ENCODE data around the gene FBXL13. TPM values are rescaled to one million over a fixed set of nuclear protein-coding genes. Genes with fewer than 3 reads are reported as not detected.
"Not testable (repeated sequence)": the region's sequence is repeated elsewhere in the genome, so short reads cannot be mapped to it uniquely, and the experiment has no call there.

The FBXL13 gene
- polyA plus RNA-seq, 1 donor from 2014 or later, result 0.57 TPM

- no peak within 1 kb of the TSS for H3K4me3 ChIP-seq (ENCODE audit: low read length)
- no peak within 1 kb of the TSS for H3K4me2 ChIP-seq (ENCODE audit: low read length)
- H3K9me3 ChIP-seq (ENCODE audit: low read length), result no peaks in the 10 kb centered on the region
- no peak within 1 kb of the TSS for H3K27ac ChIP-seq (ENCODE audit: low read length)
- H3K79me2 ChIP-seq (replicated peaks; ENCODE audit: insufficient read depth, low read length), result no peaks in the 10 kb centered on the region
- H4K20me1 ChIP-seq (ENCODE audit: insufficient read depth), result no peaks in the 10 kb centered on the region
- H3F3A ChIP-seq (ENCODE audit: insufficient read depth, low read length, poor library complexity, severe bottlenecking), result no peaks in the 10 kb centered on the region
- no peaks in the 10 kb centered on the region for H3K9me2 ChIP-seq (ENCODE audit: insufficient read depth, low read length)
- H3K27me3 ChIP-seq (ENCODE audit: insufficient read depth, low read depth, low read length), result no peaks in the 10 kb centered on the region
- H2AFZ ChIP-seq (ENCODE audit: low read depth, low read length), result no peak within 1 kb of the TSS
- TF ChIP-seq EP300 (conservative IDR thresholded peaks at IDR 0.05; ENCODE audit: poor library complexity, severe bottlenecking) (no peak), REST (IDR thresholded peaks at IDR 0.05; ENCODE audit: borderline replicate concordance) (no peak), POLR2AphosphoS5 (IDR thresholded peaks at IDR 0.05) (no peak), MXI1 (conservative IDR thresholded peaks at IDR 0.05; ENCODE audit: poor library complexity, severe bottlenecking) (no peak), CTCF (IDR thresholded peaks at IDR 0.05; ENCODE audit: poor library complexity, severe bottlenecking) (no peak), EZH2 (IDR thresholded peaks at IDR 0.05; ENCODE audit: borderline replicate concordance, insufficient read depth, low read length, poor library complexity, severe bottlenecking) (no peak), TAF1 (IDR thresholded peaks at IDR 0.05; ENCODE audit: low read depth) (no peak), RAD21 (conservative IDR thresholded peaks at IDR 0.05) (no peak), SMC3 (conservative IDR thresholded peaks at IDR 0.05; ENCODE audit: poor library complexity) (no peak)
- H3K36me3 ChIP-seq (ENCODE audit: insufficient read depth, low read length), result no peaks in the 10 kb centered on the region
- no peak within 1 kb of the TSS for H3K9ac ChIP-seq (ENCODE audit: low read length)
Measured at GRCh38 chr7:102912742-102913141, 161.9 kb downstream of the FBXL13 start, which contains the start of gene LRRC17. Gene LRRC17, plus strand, starts transcription at chr7:102913000. Its CDS starts 20,914 bp downstream, at chr7:102933914.

- H2AFZ ChIP-seq (ENCODE audit: low read depth, low read length), result no peak overlapping the region
- no peaks in the 10 kb centered on the region for H3K36me3 ChIP-seq (ENCODE audit: insufficient read depth, low read length)
- no peaks in the 10 kb centered on the region for H4K20me1 ChIP-seq (ENCODE audit: insufficient read depth)
- no peak overlapping the region for H3K4me2 ChIP-seq (ENCODE audit: low read length)
- H3F3A ChIP-seq (ENCODE audit: insufficient read depth, low read length, poor library complexity, severe bottlenecking), result no peaks in the 10 kb centered on the region
- H3K9me2 ChIP-seq (ENCODE audit: insufficient read depth, low read length), result no peaks in the 10 kb centered on the region
- no peaks in the 10 kb centered on the region for H3K79me2 ChIP-seq (replicated peaks; ENCODE audit: insufficient read depth, low read length)
- no peak overlapping the region for H3K9ac ChIP-seq (ENCODE audit: low read length)
- H3K27me3 ChIP-seq (ENCODE audit: insufficient read depth, low read depth, low read length), result no peaks in the 10 kb centered on the region
- H3K27ac ChIP-seq (ENCODE audit: low read length), result no peak overlapping the region
- H3K9me3 ChIP-seq (ENCODE audit: low read length), result no peaks in the 10 kb centered on the region
- TF ChIP-seq TAF1 (IDR thresholded peaks at IDR 0.05; ENCODE audit: low read depth) (no peak), REST (IDR thresholded peaks at IDR 0.05; ENCODE audit: borderline replicate concordance) (no peak), CTCF (IDR thresholded peaks at IDR 0.05; ENCODE audit: poor library complexity, severe bottlenecking) (no peak), SMC3 (conservative IDR thresholded peaks at IDR 0.05; ENCODE audit: poor library complexity) (no peak), POLR2AphosphoS5 (IDR thresholded peaks at IDR 0.05) (no peak), MXI1 (conservative IDR thresholded peaks at IDR 0.05; ENCODE audit: poor library complexity, severe bottlenecking) (no peak), EP300 (conservative IDR thresholded peaks at IDR 0.05; ENCODE audit: poor library complexity, severe bottlenecking) (no peak), EZH2 (IDR thresholded peaks at IDR 0.05; ENCODE audit: borderline replicate concordance, insufficient read depth, low read length, poor library complexity, severe bottlenecking) (no peak), RAD21 (conservative IDR thresholded peaks at IDR 0.05) (no peak)
- H3K4me3 ChIP-seq (ENCODE audit: low read length), result no peak overlapping the region
Measured at GRCh38 chr7:102908676-102909075, 165.9 kb downstream of the FBXL13 start.

- not testable (repeated sequence) for H3K4me3 ChIP-seq (ENCODE audit: low read length); H3K79me2 ChIP-seq (replicated peaks; ENCODE audit: insufficient read depth, low read length); H3K4me2 ChIP-seq (ENCODE audit: low read length); H3K27ac ChIP-seq (ENCODE audit: low read length); H3K9me2 ChIP-seq (ENCODE audit: insufficient read depth, low read length); H4K20me1 ChIP-seq (ENCODE audit: insufficient read depth); H3K36me3 ChIP-seq (ENCODE audit: insufficient read depth, low read length); H3K9ac ChIP-seq (ENCODE audit: low read length); H2AFZ ChIP-seq (ENCODE audit: low read depth, low read length); H3K9me3 ChIP-seq (ENCODE audit: low read length); H3F3A ChIP-seq (ENCODE audit: insufficient read depth, low read length, poor library complexity, severe bottlenecking); H3K27me3 ChIP-seq (ENCODE audit: insufficient read depth, low read depth, low read length)
Measured at GRCh38 chr7:102903576-102903975, 171.0 kb downstream of the FBXL13 start.

All from neural cell (in vitro differentiated cells).